B cell (primary cell): ENCODE measurements around the gene EFCAB10.

Source experiments
- EZH2 ChIP-seq: IDR thresholded peaks from 2 replicates; pipeline ENCODE4 v1.6.1; 2012; ENCODE audit warnings: borderline replicate concordance, low read depth, mild to moderate bottlenecking, moderate library complexity, low read length; ENCODE audit not compliant: insufficient read depth, poor library complexity, severe bottlenecking
- TF ChIP-seq, protein P1 (sequence below): fragments of 200-600 bp; IDR thresholded peaks from one replicate; pipeline ENCODE4 v1.8.0; 2022; ENCODE audit warnings: antibody characterized with exemption, mild to moderate bottlenecking

DNA sequence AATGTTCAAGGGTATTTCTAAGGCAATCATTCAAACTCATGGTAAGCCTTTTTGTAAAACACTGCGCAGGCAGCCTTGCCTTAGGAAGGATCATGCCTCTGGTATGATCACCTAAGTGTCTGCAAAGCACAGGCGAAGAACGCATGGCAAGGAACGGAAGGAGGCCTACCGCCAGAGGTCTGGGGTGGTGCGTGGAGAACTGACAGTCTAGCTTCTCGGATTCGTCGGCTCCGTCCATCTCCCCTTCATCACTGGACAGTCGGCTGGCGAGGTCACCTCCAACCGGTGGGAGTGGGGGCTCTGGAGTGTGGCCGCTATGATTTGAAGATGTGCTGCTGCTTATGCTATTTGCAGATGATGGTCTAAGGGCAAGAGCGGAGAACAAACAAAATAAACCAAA lies 42.6 kb upstream of the EFCAB10 start:
- TF ChIP-seq, protein P1, sequence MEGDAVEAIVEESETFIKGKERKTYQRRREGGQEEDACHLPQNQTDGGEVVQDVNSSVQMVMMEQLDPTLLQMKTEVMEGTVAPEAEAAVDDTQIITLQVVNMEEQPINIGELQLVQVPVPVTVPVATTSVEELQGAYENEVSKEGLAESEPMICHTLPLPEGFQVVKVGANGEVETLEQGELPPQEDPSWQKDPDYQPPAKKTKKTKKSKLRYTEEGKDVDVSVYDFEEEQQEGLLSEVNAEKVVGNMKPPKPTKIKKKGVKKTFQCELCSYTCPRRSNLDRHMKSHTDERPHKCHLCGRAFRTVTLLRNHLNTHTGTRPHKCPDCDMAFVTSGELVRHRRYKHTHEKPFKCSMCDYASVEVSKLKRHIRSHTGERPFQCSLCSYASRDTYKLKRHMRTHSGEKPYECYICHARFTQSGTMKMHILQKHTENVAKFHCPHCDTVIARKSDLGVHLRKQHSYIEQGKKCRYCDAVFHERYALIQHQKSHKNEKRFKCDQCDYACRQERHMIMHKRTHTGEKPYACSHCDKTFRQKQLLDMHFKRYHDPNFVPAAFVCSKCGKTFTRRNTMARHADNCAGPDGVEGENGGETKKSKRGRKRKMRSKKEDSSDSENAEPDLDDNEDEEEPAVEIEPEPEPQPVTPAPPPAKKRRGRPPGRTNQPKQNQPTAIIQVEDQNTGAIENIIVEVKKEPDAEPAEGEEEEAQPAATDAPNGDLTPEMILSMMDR: no peak
- no peak for TF ChIP-seq EZH2
